GM12875 (cell line): Measurements from ENCODE around the gene SPNS1.

Source experiments
- H3K4me3 ChIP-seq: one replicate; pipeline ENCODE4 v1.5.1; 2011; ENCODE audit warnings: low read depth, low read length, control low read depth
- CTCF ChIP-seq: IDR thresholded peaks from 2 replicates; pipeline ENCODE4 v1.5.1; 2011; ENCODE audit warnings: low read depth, mild to moderate bottlenecking, control low read depth, inconsistent platforms, low read length, moderate library complexity, borderline replicate concordance; ENCODE audit not compliant: insufficient read depth

The SPNS1 gene

GRCh38 chr16:29014561-29015069 lies 40.0 kb downstream of the SPNS1 start:
- no peak overlapping the region for H3K4me3 ChIP-seq
- no peak for TF ChIP-seq CTCF

- TF ChIP-seq CTCF, result no peak
- H3K4me3 ChIP-seq, result no peak overlapping the region
These were observed 47.6 kb downstream of the SPNS1 start for GRCh38 chr16:29022196-29022595.

GRCh38 chr16:29023279-29024277 lies 49.0 kb downstream of the SPNS1 start:
- H3K4me3 ChIP-seq, result no peak overlapping the region
- TF ChIP-seq CTCF, result no peak

- TF ChIP-seq CTCF, result no peak
- H3K4me3 ChIP-seq, result no peak overlapping the region
These were observed 49.7 kb downstream of the SPNS1 start for GRCh38 chr16:29024278-29024677.

- TF ChIP-seq CTCF, result no peak
- no peak overlapping the region for H3K4me3 ChIP-seq
These were observed 50.6 kb downstream of the SPNS1 start for GRCh38 chr16:29025218-29025617.

- no peak for TF ChIP-seq CTCF
- H3K4me3 ChIP-seq, result no peak overlapping the region
These were observed 51.2 kb downstream of the SPNS1 start for GRCh38 chr16:29025735-29026134.

- no peak for TF ChIP-seq CTCF
These were observed 54.0 kb downstream of the SPNS1 start for GRCh38 chr16:29028457-29029167.

More at GRCh38 chr16:29028457-29029167, 54.0 kb downstream of the SPNS1 start:
- no peak overlapping the region for H3K4me3 ChIP-seq
